ENCODE data around the gene KSR1. TPM values are rescaled to one million over a fixed set of nuclear protein-coding genes. Genes with fewer than 3 reads are reported as not detected.

KSR1 gene
- total and polyA plus RNA-seq, 10 of the 15 experiments (the other 5 are each of a cell fraction or from before 2014, with no cell fraction given) = 0.97 to 66.6 (median 22.9) TPM

- TF ChIP-seq, protein P1, sequence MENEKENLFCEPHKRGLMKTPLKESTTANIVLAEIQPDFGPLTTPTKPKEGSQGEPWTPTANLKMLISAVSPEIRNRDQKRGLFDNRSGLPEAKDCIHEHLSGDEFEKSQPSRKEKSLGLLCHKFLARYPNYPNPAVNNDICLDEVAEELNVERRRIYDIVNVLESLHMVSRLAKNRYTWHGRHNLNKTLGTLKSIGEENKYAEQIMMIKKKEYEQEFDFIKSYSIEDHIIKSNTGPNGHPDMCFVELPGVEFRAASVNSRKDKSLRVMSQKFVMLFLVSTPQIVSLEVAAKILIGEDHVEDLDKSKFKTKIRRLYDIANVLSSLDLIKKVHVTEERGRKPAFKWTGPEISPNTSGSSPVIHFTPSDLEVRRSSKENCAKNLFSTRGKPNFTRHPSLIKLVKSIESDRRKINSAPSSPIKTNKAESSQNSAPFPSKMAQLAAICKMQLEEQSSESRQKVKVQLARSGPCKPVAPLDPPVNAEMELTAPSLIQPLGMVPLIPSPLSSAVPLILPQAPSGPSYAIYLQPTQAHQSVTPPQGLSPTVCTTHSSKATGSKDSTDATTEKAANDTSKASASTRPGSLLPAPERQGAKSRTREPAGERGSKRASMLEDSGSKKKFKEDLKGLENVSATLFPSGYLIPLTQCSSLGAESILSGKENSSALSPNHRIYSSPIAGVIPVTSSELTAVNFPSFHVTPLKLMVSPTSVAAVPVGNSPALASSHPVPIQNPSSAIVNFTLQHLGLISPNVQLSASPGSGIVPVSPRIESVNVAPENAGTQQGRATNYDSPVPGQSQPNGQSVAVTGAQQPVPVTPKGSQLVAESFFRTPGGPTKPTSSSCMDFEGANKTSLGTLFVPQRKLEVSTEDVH (IDR thresholded peaks at IDR 0.05; ENCODE audit: low read depth, partially characterized antibody) = no peak
Measured at GRCh38 chr17:27485125-27485524, 28.9 kb downstream of the KSR1 start (continued).

GRCh38 chr17:27485716-27486495 lies 29.7 kb downstream of the KSR1 start:
- peaks cover 36% of the 10 kb centered on the region for H3K79me2 ChIP-seq (ENCODE audit: control insufficient read depth, insufficient read depth, low read length)
- H3K36me3 ChIP-seq (ENCODE audit: control insufficient read depth in 2 of 2, insufficient read depth in 2 of 2, low read length in 1 of 2) = peaks cover 6 to 21% of the 10 kb centered on the region in 2 experiments
- no peak overlapping the region for H3K4me2 ChIP-seq (ENCODE audit: control insufficient read depth, insufficient read depth)
- H3K9ac ChIP-seq (ENCODE audit: control insufficient read depth, insufficient read depth, low read length) = no peak overlapping the region
- peaks cover 9% of the 10 kb centered on the region for H3K4me1 ChIP-seq (ENCODE audit: control insufficient read depth, insufficient read depth, low read length)
- ChIA-PET SMC1A (ENCODE audit: uncharacterized antibody, unreplicated experiment) (interaction anchor here (1.1 to 1.9 kb wide), 3 partner anchors 10 to 116 kb away, joined by 3 to 5 read pairs (median 3); no protein-coding TSS in a partner anchor), RAD21 (ENCODE audit: unreplicated experiment) (interaction anchor here (1.0 kb wide), 1 partner anchor 20 kb away, joined by 3 read pairs; no protein-coding TSS in a partner anchor), CTCF (no interaction called here), POLR2A (no interaction called here)
- WGBS (ENCODE audit: insufficient coverage, insufficient replicate concordance, low lambda C conversion rate, missing lambda C conversion rate) = 64% methylated on average over 8 of the region's 8 CpGs
- TF ChIP-seq ZZZ3 (IDR thresholded peaks at IDR 0.05; ENCODE audit: control insufficient read depth, insufficient read length, low read depth) = no peak
- TF ChIP-seq RUNX3 (IDR thresholded peaks at IDR 0.05; ENCODE audit: low read length) = no peak
- TF ChIP-seq SP1 (IDR thresholded peaks at IDR 0.05; ENCODE audit: low read depth, low read length) = no peak
- no TSS peak for BruUV-seq (replicated peaks)
- H3K9me3 ChIP-seq (replicated peaks; ENCODE audit: control insufficient read depth, insufficient read depth, low read length) = peaks cover 11% of the 10 kb centered on the region; the same call in 2 of the 3 replicates
- H3K27me3 ChIP-seq (replicated peaks in 1 of 2; ENCODE audit: control insufficient read depth in 2 of 2, insufficient read depth in 2 of 2, low read length in 1 of 2) = no peaks in the 10 kb centered on the region
- DNase-seq (ENCODE audit: low read depth, low spot score) (no peak), FAIRE-seq (no peak), ATAC-seq (no peak)
- H3K27ac ChIP-seq (ENCODE audit: control insufficient read depth, insufficient read depth) = no peak overlapping the region
- H2AFZ ChIP-seq (ENCODE audit: control insufficient read depth, low read depth, low read length) = no peak overlapping the region
- in situ Hi-C loops (cut with MboI) (loop anchor here (25.0 kb wide), 2 partner anchors 1076 to 1401 kb away; partner anchors contain the start of genes FLOT2, PIGS and UNC119), intact Hi-C loops (cut with micrococcal nuclease; ENCODE audit: unreplicated experiment) (no loop called here)
- no peaks in the 10 kb centered on the region for H4K20me1 ChIP-seq (ENCODE audit: control insufficient read depth, insufficient read depth)
- no peak overlapping the region for H3K4me3 ChIP-seq

Data from GM12878 (cell line).